ENCODE data around the gene SELENOH.

SELENOH gene

GRCh38 chr11:57786436-57786835 lies 45.1 kb downstream of the SELENOH start:
- no peak for DNase-seq

GRCh38 chr11:57787006-57787604 lies 45.8 kb downstream of the SELENOH start:
- no peak for DNase-seq

- DNase-seq, result no peak
Measured at GRCh38 chr11:57787920-57788702, 46.8 kb downstream of the SELENOH start.

- DNase-seq, result no peak
Measured at GRCh38 chr11:57788703-57789088, 47.4 kb downstream of the SELENOH start.

- DNase-seq, result no peak
Measured at GRCh38 chr11:57791321-57792059, 50.2 kb downstream of the SELENOH start.

GRCh38 chr11:57792060-57792541 lies 50.8 kb downstream of the SELENOH start:
- peak; percentile 83 for DNase-seq

GRCh38 chr11:57792870-57793269 lies 51.6 kb downstream of the SELENOH start:
- DNase-seq, result no peak
